OCI-LY3 (cell line): Measurements from ENCODE around the gene PLAC8L1.

Experiments
- H2AFZ ChIP-seq: fragments of 200-600, 300-600 bp; shearing (Covaris generic); 2 replicates; pipeline ENCODE4 v1.6.0; 2014; ENCODE audit warnings: antibody characterized with exemption, low read depth, low read length
- H3K27ac ChIP-seq: fragments of 200-600, 300-600 bp; sonication (generic); 2 replicates; pipeline ENCODE4 v1.5.1; 2014; ENCODE audit warnings: mild to moderate bottlenecking, low read length, moderate library complexity, mixed read lengths
- H3K27me3 ChIP-seq: fragments of 200-600, 300-600 bp; sonication (generic); 2 replicates; pipeline ENCODE4 v1.6.1; 2014; ENCODE audit warnings: low read depth, low read length, mixed read lengths
- H3K36me3 ChIP-seq: fragments of 200-600, 300-600 bp; sonication (generic); replicated peaks from 2 replicates; pipeline ENCODE3; 2014; ENCODE audit warnings: low read depth, low read length, mixed read lengths
- H3K4me1 ChIP-seq: fragments of 300-600, 200-600 bp; sonication (generic); 2 replicates; pipeline ENCODE4 v1.6.1; 2014; ENCODE audit warnings: low read length, mixed read lengths
- H3K4me2 ChIP-seq: fragments of 200-600, 300-600 bp; sonication (generic); 2 replicates; pipeline ENCODE4 v1.6.1; 2014; ENCODE audit warnings: low read length, mixed read lengths
- H3K4me3 ChIP-seq: fragments of 300-600, 200-600 bp; sonication (generic); 2 replicates; pipeline ENCODE4 v1.5.1; 2014; ENCODE audit warnings: antibody characterized with exemption, mild to moderate bottlenecking, low read length, moderate library complexity
- H3K79me2 ChIP-seq: fragments of 300-600, 200-600 bp; shearing (Covaris generic); 2 replicates; pipeline ENCODE4 v1.6.1; 2014; ENCODE audit warnings: mild to moderate bottlenecking, low read length, mixed read lengths
- H3K9ac ChIP-seq: fragments of 300-600, 200-600 bp; shearing (Covaris generic); 2 replicates; pipeline ENCODE4 v1.6.0; 2014; ENCODE audit warnings: mild to moderate bottlenecking, low read length, moderate library complexity
- H3K9me3 ChIP-seq: fragments of 200-600, 300-600 bp; shearing (Covaris generic); 2 replicates; pipeline ENCODE4 v1.6.1; 2014; ENCODE audit warnings: low read length, mixed read lengths; ENCODE audit not compliant: insufficient read depth
- H4K20me1 ChIP-seq: fragments of 200-600, 300-600 bp; sonication (generic); 2 replicates; pipeline ENCODE4 v1.6.1; 2016; ENCODE audit warnings: low read length, mixed read lengths; ENCODE audit not compliant: insufficient read depth
- EZH2phosphoT487 ChIP-seq: fragments of 200-600 bp; shearing (Covaris generic); IDR thresholded peaks from 2 replicates; pipeline ENCODE4 v1.6.1; 2018; ENCODE audit warnings: antibody characterized with exemption, mixed run types, low read depth
- TF ChIP-seq, protein P1 (sequence below): fragments of 200-600, 300-600 bp; sonication (generic); IDR thresholded peaks from 2 replicates; pipeline ENCODE4 v1.5.1; 2014; ENCODE audit warnings: antibody characterized with exemption, low read length, low read depth

The PLAC8L1 gene

GRCh38 chr5:146082798-146083197, 22.6 kb downstream of the PLAC8L1 start:
- no peak overlapping the region for H3K4me3 ChIP-seq
- H3K79me2 ChIP-seq: no peaks in the 10 kb centered on the region
- H3K27ac ChIP-seq: no peak overlapping the region
- no peak overlapping the region for H3K4me2 ChIP-seq
- no peaks in the 10 kb centered on the region for H3K36me3 ChIP-seq
- H4K20me1 ChIP-seq: no peaks in the 10 kb centered on the region
- no peak overlapping the region for H3K9ac ChIP-seq
- no peak for TF ChIP-seq EZH2phosphoT487
- TF ChIP-seq, protein P1, sequence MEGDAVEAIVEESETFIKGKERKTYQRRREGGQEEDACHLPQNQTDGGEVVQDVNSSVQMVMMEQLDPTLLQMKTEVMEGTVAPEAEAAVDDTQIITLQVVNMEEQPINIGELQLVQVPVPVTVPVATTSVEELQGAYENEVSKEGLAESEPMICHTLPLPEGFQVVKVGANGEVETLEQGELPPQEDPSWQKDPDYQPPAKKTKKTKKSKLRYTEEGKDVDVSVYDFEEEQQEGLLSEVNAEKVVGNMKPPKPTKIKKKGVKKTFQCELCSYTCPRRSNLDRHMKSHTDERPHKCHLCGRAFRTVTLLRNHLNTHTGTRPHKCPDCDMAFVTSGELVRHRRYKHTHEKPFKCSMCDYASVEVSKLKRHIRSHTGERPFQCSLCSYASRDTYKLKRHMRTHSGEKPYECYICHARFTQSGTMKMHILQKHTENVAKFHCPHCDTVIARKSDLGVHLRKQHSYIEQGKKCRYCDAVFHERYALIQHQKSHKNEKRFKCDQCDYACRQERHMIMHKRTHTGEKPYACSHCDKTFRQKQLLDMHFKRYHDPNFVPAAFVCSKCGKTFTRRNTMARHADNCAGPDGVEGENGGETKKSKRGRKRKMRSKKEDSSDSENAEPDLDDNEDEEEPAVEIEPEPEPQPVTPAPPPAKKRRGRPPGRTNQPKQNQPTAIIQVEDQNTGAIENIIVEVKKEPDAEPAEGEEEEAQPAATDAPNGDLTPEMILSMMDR: no peak
- H3K9me3 ChIP-seq: no peaks in the 10 kb centered on the region
- H3K4me1 ChIP-seq: 0 out of 2 replicates have a peak, but pooled peaks cover 3% of the 10 kb centered on the region
- no peaks in the 10 kb centered on the region for H3K27me3 ChIP-seq
- no peak overlapping the region for H2AFZ ChIP-seq

GRCh38 chr5:146081556-146081955, 23.8 kb downstream of the PLAC8L1 start:
- Histone ChIP-seq H2AFZ (no peak overlapping the region), H3K79me2 (no peaks in the 10 kb centered on the region), H3K4me1 (0 out of 2 replicates have a peak, but pooled peaks cover 3% of the 10 kb centered on the region), H3K27ac (no peak overlapping the region), H3K27me3 (no peaks in the 10 kb centered on the region), H4K20me1 (no peaks in the 10 kb centered on the region), H3K4me2 (no peak overlapping the region), H3K9ac (no peak overlapping the region), H3K4me3 (no peak overlapping the region), H3K36me3 (no peaks in the 10 kb centered on the region), H3K9me3 (no peaks in the 10 kb centered on the region)
- TF ChIP-seq EZH2phosphoT487: no peak
- TF ChIP-seq, protein P1: no peak

- Histone ChIP-seq H3K4me3 (no peak overlapping the region), H3K27ac (no peak overlapping the region), H3K36me3 (no peaks in the 10 kb centered on the region), H2AFZ (no peak overlapping the region), H3K27me3 (no peaks in the 10 kb centered on the region), H3K4me1 (0 out of 2 replicates have a peak, but pooled peaks cover 3% of the 10 kb centered on the region), H4K20me1 (no peaks in the 10 kb centered on the region), H3K4me2 (no peak overlapping the region), H3K79me2 (no peaks in the 10 kb centered on the region), H3K9ac (no peak overlapping the region), H3K9me3 (no peaks in the 10 kb centered on the region)
- TF ChIP-seq, protein P1: no peak
- no peak for TF ChIP-seq EZH2phosphoT487
Observed at GRCh38 chr5:146079695-146080373, 25.5 kb downstream of the PLAC8L1 start.

DNA sequence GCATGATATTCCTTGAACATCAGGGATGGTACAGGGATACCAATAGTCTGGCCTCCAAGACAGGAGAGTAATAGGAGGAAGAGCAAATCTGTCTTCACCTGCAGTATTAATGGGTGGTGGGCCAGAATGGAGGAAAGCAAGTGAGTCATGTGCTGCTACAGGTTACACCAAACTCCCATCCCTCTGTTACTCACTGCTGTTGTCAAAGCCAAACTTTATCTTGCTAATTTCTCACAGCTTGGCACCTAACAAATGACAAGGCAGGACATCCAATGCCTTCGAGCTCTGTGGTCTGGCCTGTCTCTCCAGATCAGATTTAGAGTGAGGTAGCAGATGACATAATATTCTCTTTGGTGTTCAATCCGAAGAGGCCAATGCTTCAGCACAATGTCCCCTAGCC, 26.8 kb downstream of the PLAC8L1 start:
- Histone ChIP-seq H3K4me1 (0 out of 2 replicates have a peak, but pooled peaks cover 3% of the 10 kb centered on the region), H3K4me3 (no peak overlapping the region), H3K36me3 (no peaks in the 10 kb centered on the region), H3K9me3 (no peaks in the 10 kb centered on the region), H2AFZ (no peak overlapping the region), H3K9ac (no peak overlapping the region), H3K4me2 (no peak overlapping the region), H3K27ac (no peak overlapping the region), H3K27me3 (no peaks in the 10 kb centered on the region), H4K20me1 (no peaks in the 10 kb centered on the region), H3K79me2 (no peaks in the 10 kb centered on the region)
- no peak for TF ChIP-seq EZH2phosphoT487
- TF ChIP-seq, protein P1: no peak
